K562 (cell line): ENCODE measurements around the gene HLA-DOA. TPM values are rescaled to one million over a fixed set of nuclear protein-coding genes. Genes with fewer than 3 reads are reported as not detected.

Experiments used
- BCL6 ChIP-seq: fragments of 250-450 bp; sonication (Bioruptor Pico); IDR thresholded peaks from 2 replicates; pipeline ENCODE4 v1.4.0; 2020
- BRCA1 ChIP-seq, 2 experiments: fragments of 450-650 bp in 1 of 2; sonication (generic) in 1 of 2; formaldehyde crosslinking in 1 of 2; IDR thresholded peaks; 2 replicates each; pipeline versions ENCODE4 v1.5.0 to v1.6.1; 2017 to 2020; ENCODE audit warnings: mild to moderate bottlenecking in 1 of 2, missing genetic modification reagents in 1 of 2
- CTCFL ChIP-seq: IDR thresholded peaks from 2 replicates; pipeline ENCODE4 v1.6.1; 2011; ENCODE audit warnings: borderline replicate concordance, low read depth, mild to moderate bottlenecking, moderate library complexity, low read length; ENCODE audit not compliant: insufficient read depth, poor library complexity, severe bottlenecking
- DNMT1 ChIP-seq: fragments of 450-650 bp; IDR thresholded peaks from 2 replicates; pipeline ENCODE4 v1.6.1; 2016; ENCODE audit warnings: antibody characterized with exemption, mild to moderate bottlenecking
- ELK1 ChIP-seq: sonication (generic); formaldehyde crosslinking; IDR thresholded peaks from 2 replicates; pipeline ENCODE4 v1.8.1; 2022; ENCODE audit warnings: missing genetic modification reagents
- GATA2 ChIP-seq: sonication (generic); formaldehyde crosslinking; IDR thresholded peaks from 2 replicates; pipeline ENCODE4 v1.4.0; 2020; ENCODE audit warnings: mild to moderate bottlenecking, missing genetic modification reagents
- GTF2B ChIP-seq: IDR thresholded peaks from 2 replicates; pipeline ENCODE4 v1.6.1; 2011; ENCODE audit not compliant: insufficient read length; ENCODE audit errors: extremely low read depth
- NCOA1 ChIP-seq: fragments of 450-650 bp; IDR thresholded peaks from 2 replicates; pipeline ENCODE4 v1.6.1; 2016; ENCODE audit warnings: low read depth
- PHF8 ChIP-seq: fragments of 200-600 bp; sonication (generic); IDR thresholded peaks from 2 replicates; pipeline ENCODE4 v1.6.1; 2012; ENCODE audit warnings: mixed run types, mild to moderate bottlenecking, inconsistent platforms, low read length, moderate library complexity, borderline replicate concordance
- PHTF2 ChIP-seq: fragments of 250-450 bp; sonication (Bioruptor Pico); IDR thresholded peaks from 2 replicates; pipeline ENCODE4 v1.5.0; 2021; ENCODE audit warnings: mild to moderate bottlenecking
- POU5F1 ChIP-seq: fragments of 150-350 bp; IDR thresholded peaks from 2 replicates; pipeline ENCODE4 v1.6.1; 2014; ENCODE audit warnings: borderline replicate concordance, low read length, low read depth, mild to moderate bottlenecking; ENCODE audit not compliant: partially characterized antibody
- SMAD1 ChIP-seq: fragments of 150-350 bp; IDR thresholded peaks from 2 replicates; pipeline ENCODE4 v1.6.1; 2014; ENCODE audit warnings: low read length, low read depth; ENCODE audit not compliant: partially characterized antibody
- STAT5B ChIP-seq: fragments of 250-450 bp; sonication (Bioruptor Pico); IDR thresholded peaks from 2 replicates; pipeline ENCODE4 v1.8.0; 2021; ENCODE audit warnings: mild to moderate bottlenecking, inconsistent platforms
- TSHZ1 ChIP-seq: fragments of 250-450 bp; sonication (Bioruptor Pico); IDR thresholded peaks from 2 replicates; pipeline ENCODE4 v1.4.0; 2020; ENCODE audit warnings: mild to moderate bottlenecking, moderate library complexity
- U2AF2 ChIP-seq: fragments of 200-400 bp; formaldehyde crosslinking; optimal IDR thresholded peaks from 2 replicates; pipeline ENCODE3; 2017; ENCODE audit warnings: low read depth, mild to moderate bottlenecking, low read length
- ZNF41 ChIP-seq: fragments of 250-450 bp; sonication (Bioruptor Pico); conservative IDR thresholded peaks from 2 replicates; pipeline ENCODE4 v1.4.0; 2020; ENCODE audit warnings: mild to moderate bottlenecking
- ZNF444 ChIP-seq: fragments of 250-450 bp; sonication (Bioruptor Pico); IDR thresholded peaks from 2 replicates; pipeline ENCODE4 v1.4.0; 2020; ENCODE audit warnings: mild to moderate bottlenecking, moderate library complexity
- ZNF639 ChIP-seq, 2 experiments: fragments of 200-800 bp in 1 of 2; sonication (Bioruptor generic) in 1 of 2; sonication (generic) in 1 of 2; formaldehyde crosslinking in 1 of 2; IDR thresholded peaks in 1 of 2; conservative IDR thresholded peaks in 1 of 2; 2 replicates each; pipeline versions ENCODE4 v1.5.0 to v1.6.1; 2016 to 2020; ENCODE audit warnings: missing compliant biosample characterization in 1 of 2, missing genetic modification characterization in 1 of 2, missing genetic modification reagents in 1 of 2
- polyA plus RNA-seq, 8 experiments: library from polyadenylated mRNA; depleted of rRNA in 4 of 8; stranded (reverse) in 5 of 8; unstranded in 3 of 8; fragments of >200 nt; fragmentation: Nextera tagmentation in 2 of 8; fragmentation: Illumina TruSeq in 1 of 8; extraction: Ambion mirVana in 2 of 8; extraction: Trizol in 1 of 8; gene quantifications; 2 replicates each; pipeline versions ENCODE4 v1.2.1 to v1.2.3, GENCODE V29; 2011 to 2014; ENCODE audit warnings: inconsistent platforms in 1 of 8, missing spikeins in 1 of 8
- total RNA-seq, 7 experiments: library from RNA; depleted of rRNA in 6 of 7; stranded (reverse); fragments of >200 nt in 6 of 7; fragmentation: Illumina TruSeq in 2 of 7; extraction: Trizol in 2 of 7; gene quantifications; 2 replicates each; pipeline versions ENCODE4 v1.2.1 to v1.2.3, GENCODE V29; 2011 to 2021; ENCODE audit warnings: low replicate concordance in 1 of 7

Gene HLA-DOA
- total and polyA plus RNA-seq, 9 of the 15 experiments (the other 6 are each of a cell fraction or from before 2014, with no cell fraction given): 0.07 TPM; not detected in 8

- TF ChIP-seq ZNF444 (CRISPR knock-in tag) (peak; percentile 3; the same call in 1 of the 2 replicates), CTCFL (peak; percentile 68), PHF8 (peak; percentile 48), SMAD1 (peak; percentile 62), PHTF2 (CRISPR knock-in tag) (no peak), STAT5B (no peak), BCL6 (0 out of 2 replicates have a peak, but pooled peaks have one; percentile 43), GATA2 (CRISPR knock-in tag) (no peak), NCOA1 (no peak; the same call in 1 of the 2 replicates), ZNF41 (CRISPR knock-in tag) (no peak; the same call in 1 of the 2 replicates), BRCA1 (IDR thresholded peaks at IDR 0.05) (no peak), BRCA1 (CRISPR knock-in tag; IDR thresholded peaks at IDR 0.05) (no peak), U2AF2 (no peak), ELK1 (CRISPR knock-in tag) (no peak), POU5F1 (no peak), TSHZ1 (CRISPR knock-in tag) (no peak), GTF2B (peak; percentile 48), ZNF639 (CRISPR knock-in tag; conservative IDR thresholded peaks at IDR 0.05 in 1 of 2, IDR thresholded peaks at IDR 0.05 in 1 of 2) (no peak), DNMT1 (no peak)
Observed at GRCh38 chr6:32969685-32970412, 39.5 kb downstream of the HLA-DOA start (continued).
